Effector memory CD8-positive, alpha-beta T cell (primary cell): Measurements from ENCODE around the gene RPTOR.

Source experiments
- ATAC-seq: fragments of 150-1000 bp; cut with Tn5 transposase; replicated peaks from 2 replicates; pipeline ENCODE4 v1.10.0; 2021; ENCODE audit warnings: mild to moderate bottlenecking, moderate library complexity
- DNase-seq, 3 experiments: peaks; one replicate each; pipeline ENCODE4 v3.0.0; 2021
- H3K27ac Mint-ChIP-seq, 2 donors: one replicate each; pipeline ENCODE4 v1.8.0; 2022; ENCODE audit warnings: mild to moderate bottlenecking in 2 of 2, mixed read lengths in 2 of 2, moderate library complexity in 2 of 2
- H3K27me3 Mint-ChIP-seq, 2 donors: one replicate each; pipeline ENCODE4 v1.8.0; 2022; ENCODE audit warnings: mixed read lengths in 2 of 2
- H3K36me3 Mint-ChIP-seq: one replicate; pipeline ENCODE4 v1.8.0; 2022; ENCODE audit warnings: mild to moderate bottlenecking, moderate library complexity, mixed read lengths; ENCODE audit not compliant: insufficient read depth
- H3K4me1 Mint-ChIP-seq, 2 donors: one replicate each; pipeline ENCODE4 v1.8.0; 2022; ENCODE audit warnings: low read depth in 2 of 2, mixed read lengths in 2 of 2
- H3K4me3 Mint-ChIP-seq, 2 donors: one replicate each; pipeline ENCODE4 v1.8.0; 2022; ENCODE audit warnings: mild to moderate bottlenecking in 2 of 2, mixed read lengths in 2 of 2, moderate library complexity in 2 of 2
- H3K9me3 Mint-ChIP-seq, 2 donors: one replicate each; pipeline ENCODE4 v1.8.0; 2022; ENCODE audit warnings: mixed read lengths in 2 of 2

RPTOR gene

DNA sequence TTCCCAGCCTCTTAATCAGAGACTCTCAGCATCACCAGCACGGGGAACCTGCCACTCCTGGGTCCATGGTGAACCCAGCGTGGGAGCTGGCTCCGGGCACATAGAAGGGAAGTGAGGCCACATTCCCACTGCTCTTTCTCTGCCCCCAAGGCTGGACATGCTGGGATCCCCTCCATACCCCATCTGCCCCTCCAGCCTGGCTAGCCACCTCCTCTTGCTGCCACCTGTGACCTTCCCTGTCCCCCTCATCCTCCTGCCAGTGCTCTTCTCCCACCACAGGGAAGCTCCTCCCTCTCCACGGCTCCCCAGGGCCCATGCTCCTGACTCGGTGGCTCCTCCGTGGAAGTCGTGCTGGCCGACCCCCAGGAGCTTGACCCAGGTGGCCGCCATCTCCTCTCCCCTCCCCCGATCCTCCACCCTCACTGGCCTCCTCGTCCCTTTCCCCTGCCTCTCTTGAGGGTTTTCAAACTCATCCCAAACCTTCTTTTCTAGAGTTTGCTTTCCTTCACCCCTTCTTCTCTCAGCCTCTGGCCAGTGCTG lies 307.9 kb downstream of the RPTOR start:
- no peak for DNase-seq
- H3K4me1 Mint-ChIP-seq, result peaks cover 16 to 30% of the 10 kb centered on the region in 2 donors
- H3K27ac Mint-ChIP-seq, result peak overlapping the region; percentile 44 to 59
- H3K4me3 Mint-ChIP-seq, result no peak overlapping the region
- no peaks in the 10 kb centered on the region for H3K9me3 Mint-ChIP-seq
- H3K27me3 Mint-ChIP-seq, result no peaks in the 10 kb centered on the region
- ATAC-seq, result no peak
- peaks cover 12% of the 10 kb centered on the region for H3K36me3 Mint-ChIP-seq

DNA sequence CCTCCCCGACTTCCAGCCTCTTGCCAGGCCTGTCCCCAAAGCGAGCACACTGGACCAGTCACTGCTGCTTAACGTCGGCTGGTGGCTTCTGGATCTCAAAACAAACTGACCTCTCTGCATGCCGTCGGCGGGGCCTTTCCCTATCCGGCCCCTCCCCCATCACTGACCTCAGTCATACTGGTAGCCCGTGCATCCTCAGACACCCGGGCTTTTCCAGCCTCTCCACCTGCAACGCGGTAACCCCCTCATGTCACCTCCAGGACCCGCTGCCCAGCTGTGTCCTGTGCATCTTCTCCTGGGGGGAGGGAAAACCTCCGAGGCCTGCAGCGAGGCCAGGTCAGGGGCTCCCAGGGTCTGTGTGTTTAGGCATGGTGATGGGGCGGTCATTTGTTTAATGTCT lies 308.4 kb downstream of the RPTOR start:
- no peak for DNase-seq
- peaks cover 16% of the 10 kb centered on the region for H3K36me3 Mint-ChIP-seq
- peak overlapping the region in 1 of 2 donors; percentile 44 for H3K27ac Mint-ChIP-seq

GRCh38 chr17:80854220-80854619 lies 309.6 kb downstream of the RPTOR start:
- H3K27me3 Mint-ChIP-seq, result no peaks in the 10 kb centered on the region
- no peak overlapping the region for H3K4me3 Mint-ChIP-seq
- ATAC-seq (no peak), DNase-seq (no peak)
- H3K4me1 Mint-ChIP-seq, result peaks cover 20 to 22% of the 10 kb centered on the region in 2 donors
- H3K27ac Mint-ChIP-seq, result peak overlapping the region in 1 of 2 donors; percentile 63
- no peaks in the 10 kb centered on the region for H3K9me3 Mint-ChIP-seq
- H3K36me3 Mint-ChIP-seq, result peaks cover 20% of the 10 kb centered on the region

More for the DNA sequence above, 308.4 kb downstream of the RPTOR start:
- ATAC-seq, result no peak
- Mint-ChIP-seq H3K4me1 (peaks cover 11 to 26% of the 10 kb centered on the region in 2 donors), H3K27me3 (no peaks in the 10 kb centered on the region), H3K9me3 (no peaks in the 10 kb centered on the region), H3K4me3 (no peak overlapping the region)

DNA sequence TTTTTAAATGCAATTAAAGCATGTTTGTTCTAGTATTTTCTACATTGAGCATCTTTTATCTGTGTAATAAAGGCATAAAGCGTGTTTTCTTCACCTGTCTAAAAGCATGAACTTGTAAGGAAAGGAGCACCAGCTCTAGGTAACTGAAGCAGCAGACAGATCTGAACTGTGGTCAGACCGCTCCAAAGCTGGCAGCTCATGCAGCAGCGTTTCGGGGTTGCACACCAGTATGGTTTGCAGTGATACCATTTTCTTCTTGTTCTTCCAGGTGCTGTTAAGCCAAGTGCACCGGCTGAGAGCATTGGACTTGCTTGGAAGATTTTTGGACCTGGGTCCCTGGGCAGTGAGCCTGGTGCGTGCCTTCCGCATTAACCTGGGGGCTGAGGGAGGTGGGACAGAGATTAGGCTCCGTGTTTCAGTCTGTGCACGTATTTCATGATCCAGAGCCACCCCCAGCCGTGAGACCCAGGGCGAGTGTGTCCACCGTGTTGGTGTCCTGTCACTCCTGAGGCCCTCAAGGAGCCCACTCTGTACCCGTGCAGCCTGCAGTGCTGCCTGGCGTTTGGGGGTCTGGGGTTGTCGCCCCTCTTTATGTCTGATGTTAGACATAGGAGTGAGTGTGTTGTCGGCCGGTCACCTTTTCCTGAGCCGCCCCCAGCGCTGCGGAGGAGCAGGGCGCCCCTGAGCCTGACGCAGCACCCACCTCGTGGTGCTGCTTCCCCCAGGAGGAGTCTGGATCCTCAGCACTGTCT lies 310.7 kb downstream of the RPTOR start:
- no peak for ATAC-seq
- DNase-seq, result no peak
- peaks cover 20 to 24% of the 10 kb centered on the region in 2 donors for H3K4me1 Mint-ChIP-seq
- no peaks in the 10 kb centered on the region for H3K9me3 Mint-ChIP-seq
- H3K4me3 Mint-ChIP-seq, result peak overlapping the region in 1 of 2 donors; percentile 23
- H3K36me3 Mint-ChIP-seq, result peaks cover 22% of the 10 kb centered on the region
- peak overlapping the region; percentile 87 to 90 for H3K27ac Mint-ChIP-seq
- no peaks in the 10 kb centered on the region for H3K27me3 Mint-ChIP-seq

- DNase-seq (peak; percentile 17 to 39 (median 23)), ATAC-seq (peak; percentile 99)
- peaks cover 22% of the 10 kb centered on the region for H3K36me3 Mint-ChIP-seq
- peak overlapping the region; percentile 36 to 38 for H3K4me3 Mint-ChIP-seq
- H3K4me1 Mint-ChIP-seq, result peaks cover 27 to 30% of the 10 kb centered on the region in 2 donors
- H3K27ac Mint-ChIP-seq, result peak overlapping the region; percentile 87 to 90
- H3K9me3 Mint-ChIP-seq, result no peaks in the 10 kb centered on the region
- H3K27me3 Mint-ChIP-seq, result no peaks in the 10 kb centered on the region
Measured at GRCh38 chr17:80855948-80856862, 311.6 kb downstream of the RPTOR start.

DNA sequence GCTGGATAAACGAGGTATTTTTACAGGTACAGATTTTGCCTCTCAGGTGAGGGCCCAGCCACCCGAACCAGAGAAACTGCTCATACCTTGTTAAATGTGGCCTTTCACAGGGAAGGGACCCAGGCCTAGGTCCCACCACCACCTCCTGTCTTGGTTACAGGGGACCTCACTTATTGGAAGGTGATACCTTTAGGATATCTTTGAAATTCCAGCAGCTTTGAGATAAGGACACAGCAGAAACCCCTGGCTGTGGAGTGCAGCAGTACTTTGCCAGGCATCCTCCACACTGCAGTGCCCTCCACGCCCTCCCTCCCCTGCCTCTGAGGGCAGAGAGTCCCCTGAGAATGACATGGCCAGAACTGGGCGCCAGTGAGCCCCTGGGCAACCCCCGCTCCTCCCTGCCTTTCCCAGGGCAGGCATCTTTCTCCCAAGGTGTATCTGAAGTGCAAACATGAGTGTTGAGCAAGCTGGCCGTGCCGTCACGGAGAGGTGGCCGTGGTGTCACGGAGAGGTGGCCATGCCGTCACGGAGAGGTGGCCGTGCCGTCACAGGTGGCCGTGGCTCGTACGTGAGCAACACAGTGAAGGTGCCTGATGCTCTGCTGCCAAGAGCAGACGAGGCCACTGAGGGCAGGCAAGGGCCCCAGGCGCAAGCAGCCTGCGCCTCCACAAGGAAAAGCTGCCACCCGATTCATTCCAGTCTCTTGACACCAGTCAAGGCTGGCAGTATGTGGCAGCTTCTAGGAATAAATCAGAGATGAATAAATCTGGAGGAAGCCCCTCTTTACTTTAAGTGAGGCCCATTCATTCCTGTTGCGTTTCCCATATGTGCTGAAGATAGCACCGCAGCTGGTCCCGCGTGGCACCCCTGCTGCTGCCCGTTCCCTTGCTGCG lies 312.5 kb downstream of the RPTOR start:
- H3K27ac Mint-ChIP-seq, result peak overlapping the region; percentile 87 to 90
- ATAC-seq, result no peak
- peaks cover 22% of the 10 kb centered on the region for H3K36me3 Mint-ChIP-seq
- peak overlapping the region in 1 of 2 donors; percentile 38 for H3K4me3 Mint-ChIP-seq
- H3K4me1 Mint-ChIP-seq, result peaks cover 30 to 36% of the 10 kb centered on the region in 2 donors
- no peaks in the 10 kb centered on the region for H3K27me3 Mint-ChIP-seq
- DNase-seq, result no peak
- no peaks in the 10 kb centered on the region for H3K9me3 Mint-ChIP-seq

GRCh38 chr17:80857756-80858171 lies 313.1 kb downstream of the RPTOR start:
- ATAC-seq (no peak), DNase-seq (no peak)
- no peaks in the 10 kb centered on the region for H3K9me3 Mint-ChIP-seq
- peaks cover 30 to 39% of the 10 kb centered on the region in 2 donors for H3K4me1 Mint-ChIP-seq
- H3K4me3 Mint-ChIP-seq, result no peak overlapping the region
- peak overlapping the region; percentile 87 for H3K27ac Mint-ChIP-seq
- no peaks in the 10 kb centered on the region for H3K27me3 Mint-ChIP-seq
- H3K36me3 Mint-ChIP-seq, result peaks cover 20% of the 10 kb centered on the region

DNA sequence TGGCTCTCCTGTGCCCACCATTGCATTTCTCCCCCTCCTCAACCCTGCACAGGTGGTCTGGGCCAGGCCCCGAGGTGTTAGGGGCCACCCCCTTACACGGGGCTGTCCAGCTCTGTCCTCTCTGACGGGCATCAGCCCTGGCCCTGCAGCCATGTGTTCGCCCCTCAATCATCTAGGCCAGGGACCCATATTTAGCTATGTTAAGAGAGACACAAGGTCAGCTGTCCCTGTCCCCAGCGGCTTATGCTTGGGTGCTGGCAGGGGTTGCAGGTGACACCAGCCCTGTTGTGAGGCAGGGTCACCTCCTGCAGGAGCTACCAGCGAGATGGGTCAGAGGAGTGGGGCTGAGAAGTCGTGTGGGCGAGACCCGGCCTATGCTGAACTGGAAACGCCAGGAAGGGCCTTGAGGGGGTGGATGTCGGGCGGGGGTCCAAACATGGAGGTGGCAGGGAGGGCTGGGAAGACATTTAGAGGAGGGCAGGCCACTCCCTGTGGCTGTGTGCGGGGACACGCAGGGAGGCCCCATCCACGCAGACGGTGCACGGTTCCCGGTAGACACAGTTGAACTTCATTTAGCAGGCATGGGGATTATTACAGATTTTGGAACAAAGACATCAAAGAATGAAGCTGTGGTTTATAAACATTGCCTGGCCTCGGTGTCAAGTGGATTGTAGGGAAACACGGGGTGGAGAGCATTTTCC lies 313.8 kb downstream of the RPTOR start:
- ATAC-seq (no peak), DNase-seq (no peak)
- Mint-ChIP-seq H3K27ac (peak overlapping the region; percentile 87), H3K27me3 (no peaks in the 10 kb centered on the region), H3K9me3 (no peaks in the 10 kb centered on the region), H3K36me3 (peaks cover 18% of the 10 kb centered on the region), H3K4me1 (peaks cover 30 to 39% of the 10 kb centered on the region in 2 donors), H3K4me3 (no peak overlapping the region)

GRCh38 chr17:80859002-80859941 lies 314.6 kb downstream of the RPTOR start:
- peaks cover 30 to 39% of the 10 kb centered on the region in 2 donors for H3K4me1 Mint-ChIP-seq
- DNase-seq, result no peak
- H3K4me3 Mint-ChIP-seq, result peak overlapping the region in 1 of 2 donors; percentile 14
- no peaks in the 10 kb centered on the region for H3K9me3 Mint-ChIP-seq
- no peak for ATAC-seq
- peak overlapping the region; percentile 87 for H3K27ac Mint-ChIP-seq
- peaks cover 18% of the 10 kb centered on the region for H3K36me3 Mint-ChIP-seq
- H3K27me3 Mint-ChIP-seq, result no peaks in the 10 kb centered on the region

DNA sequence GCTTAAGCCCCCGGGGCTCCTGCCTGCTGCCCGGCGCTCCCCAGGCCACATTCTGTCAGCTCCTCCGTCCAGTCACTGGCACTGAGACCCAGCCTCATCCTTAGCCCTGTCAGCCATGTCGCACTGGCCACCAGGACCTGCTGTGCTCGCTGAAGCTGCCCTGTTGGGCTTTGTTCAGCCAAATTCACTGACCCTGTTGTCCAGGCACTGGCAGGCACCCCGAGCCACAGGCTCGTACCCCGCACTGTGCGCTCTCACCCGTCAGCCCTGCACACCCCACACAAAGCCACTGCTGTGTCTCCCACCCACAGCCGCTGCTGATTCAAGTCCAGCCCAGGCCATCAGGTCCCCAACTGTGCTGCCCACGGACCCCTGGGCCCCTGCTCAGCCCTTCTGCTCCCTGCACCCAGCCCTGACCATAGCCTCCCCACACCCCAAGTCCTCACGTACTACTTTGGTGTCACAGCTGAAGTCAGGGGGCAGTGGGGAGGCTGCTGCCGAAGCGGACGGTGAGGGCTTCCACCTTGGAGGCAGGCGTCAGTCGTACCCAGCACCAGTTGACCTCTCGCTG lies 315.5 kb downstream of the RPTOR start:
- peaks cover 18% of the 10 kb centered on the region for H3K36me3 Mint-ChIP-seq

GRCh38 chr17:80860703-80861417 lies 316.2 kb downstream of the RPTOR start:
- no peaks in the 10 kb centered on the region for H3K9me3 Mint-ChIP-seq
- no peak overlapping the region for H3K4me3 Mint-ChIP-seq
- peaks cover 26 to 39% of the 10 kb centered on the region in 2 donors for H3K4me1 Mint-ChIP-seq
- peaks cover 18% of the 10 kb centered on the region for H3K36me3 Mint-ChIP-seq
- H3K27ac Mint-ChIP-seq, result peak overlapping the region; percentile 62 to 88
- ATAC-seq (no peak), DNase-seq (no peak)
- no peaks in the 10 kb centered on the region for H3K27me3 Mint-ChIP-seq

More for the DNA sequence above, 315.5 kb downstream of the RPTOR start:
- peaks cover 30 to 40% of the 10 kb centered on the region in 2 donors for H3K4me1 Mint-ChIP-seq
- no peaks in the 10 kb centered on the region for H3K27me3 Mint-ChIP-seq
- H3K4me3 Mint-ChIP-seq, result no peak overlapping the region
- no peaks in the 10 kb centered on the region for H3K9me3 Mint-ChIP-seq
- ATAC-seq (no peak), DNase-seq (no peak)
- peak overlapping the region in 1 of 2 donors; percentile 23 for H3K27ac Mint-ChIP-seq
